ENCODE data around the gene CCDC169.

The CCDC169 gene

DNA sequence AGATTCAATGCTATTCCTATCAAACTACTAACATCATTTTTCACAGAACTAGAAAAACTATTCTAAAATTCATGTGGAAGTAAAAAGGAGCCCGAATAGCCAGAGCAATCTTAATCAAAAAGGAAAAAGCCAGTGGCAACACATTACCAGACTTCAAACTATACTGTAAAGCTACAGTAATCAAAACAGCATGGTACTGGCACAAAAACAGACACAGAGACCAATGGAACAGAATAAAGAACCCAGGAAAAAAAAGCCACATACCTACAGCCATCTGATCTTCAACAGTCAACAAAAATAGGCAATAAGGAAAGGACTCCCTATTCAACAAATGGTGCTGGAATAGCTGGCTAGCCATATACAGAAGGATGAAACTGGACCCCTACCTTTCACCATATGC, 72.9 kb downstream of the CCDC169 start:
- no peak overlapping the region for H3K4me3 ChIP-seq (ENCODE audit: low read depth in 1 of 2, low read length in 1 of 2)
- H3K27ac ChIP-seq: no peak overlapping the region
- no peaks in the 10 kb centered on the region for H3K27me3 ChIP-seq
- no peaks in the 10 kb centered on the region for H3K9me3 ChIP-seq
- TF ChIP-seq, protein P1, sequence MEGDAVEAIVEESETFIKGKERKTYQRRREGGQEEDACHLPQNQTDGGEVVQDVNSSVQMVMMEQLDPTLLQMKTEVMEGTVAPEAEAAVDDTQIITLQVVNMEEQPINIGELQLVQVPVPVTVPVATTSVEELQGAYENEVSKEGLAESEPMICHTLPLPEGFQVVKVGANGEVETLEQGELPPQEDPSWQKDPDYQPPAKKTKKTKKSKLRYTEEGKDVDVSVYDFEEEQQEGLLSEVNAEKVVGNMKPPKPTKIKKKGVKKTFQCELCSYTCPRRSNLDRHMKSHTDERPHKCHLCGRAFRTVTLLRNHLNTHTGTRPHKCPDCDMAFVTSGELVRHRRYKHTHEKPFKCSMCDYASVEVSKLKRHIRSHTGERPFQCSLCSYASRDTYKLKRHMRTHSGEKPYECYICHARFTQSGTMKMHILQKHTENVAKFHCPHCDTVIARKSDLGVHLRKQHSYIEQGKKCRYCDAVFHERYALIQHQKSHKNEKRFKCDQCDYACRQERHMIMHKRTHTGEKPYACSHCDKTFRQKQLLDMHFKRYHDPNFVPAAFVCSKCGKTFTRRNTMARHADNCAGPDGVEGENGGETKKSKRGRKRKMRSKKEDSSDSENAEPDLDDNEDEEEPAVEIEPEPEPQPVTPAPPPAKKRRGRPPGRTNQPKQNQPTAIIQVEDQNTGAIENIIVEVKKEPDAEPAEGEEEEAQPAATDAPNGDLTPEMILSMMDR (IDR thresholded peaks at IDR 0.05): no peak
- H3K36me3 ChIP-seq: no peaks in the 10 kb centered on the region
- H3K4me1 ChIP-seq (ENCODE audit: control insufficient read depth in 1 of 2, insufficient read depth in 1 of 2, low read depth in 1 of 2, low read length in 1 of 2): no peaks in the 10 kb centered on the region

DNA sequence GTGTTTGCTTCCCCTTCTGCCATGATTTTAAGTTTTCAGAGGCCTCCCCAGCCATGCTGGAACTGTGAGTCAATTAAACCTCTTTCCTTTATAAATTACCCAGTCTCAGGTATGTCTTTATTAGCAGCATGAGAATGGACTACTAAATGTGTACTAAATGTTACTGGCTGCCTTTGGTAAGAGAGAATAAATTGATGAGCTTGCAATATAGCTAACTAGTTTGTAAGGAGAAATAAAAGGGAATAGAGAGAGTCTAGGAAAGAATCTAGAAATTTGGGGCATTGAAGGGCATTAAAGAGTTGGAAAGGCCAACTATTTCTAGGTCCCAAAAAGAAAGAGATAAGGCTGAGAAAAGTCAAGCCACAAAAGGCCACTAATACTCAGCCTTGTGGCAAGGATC, 77.7 kb downstream of the CCDC169 start:
- Histone ChIP-seq H3K27me3 (no peaks in the 10 kb centered on the region), H3K9me3 (no peaks in the 10 kb centered on the region), H3K27ac (no peak overlapping the region), H3K36me3 (no peaks in the 10 kb centered on the region), H3K4me1 (ENCODE audit: control insufficient read depth in 1 of 2, insufficient read depth in 1 of 2, low read depth in 1 of 2, low read length in 1 of 2) (no peaks in the 10 kb centered on the region), H3K4me3 (ENCODE audit: low read depth in 1 of 2, low read length in 1 of 2) (no peak overlapping the region)
- TF ChIP-seq, protein P1 (IDR thresholded peaks at IDR 0.05): no peak

DNA sequence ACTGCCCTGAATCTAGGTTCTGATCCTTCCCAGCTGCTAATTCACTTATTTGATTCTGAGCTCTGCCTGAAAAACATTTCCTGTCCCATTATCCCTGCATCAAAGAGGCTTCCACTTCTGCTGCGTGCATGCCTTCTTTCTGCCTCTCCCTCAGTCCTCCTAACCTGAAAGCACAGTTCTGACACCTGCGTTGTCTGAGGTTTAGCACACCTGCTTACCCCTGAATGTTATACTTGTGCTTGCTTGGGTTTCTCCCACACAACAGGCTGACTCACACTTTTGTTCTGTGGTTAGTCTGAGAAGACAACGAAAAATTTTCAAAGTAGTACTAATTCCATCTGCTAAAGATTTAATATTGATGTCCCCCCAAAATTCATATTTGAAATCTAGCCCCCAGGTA, 80.2 kb downstream of the CCDC169 start:
- TF ChIP-seq, protein P1 (IDR thresholded peaks at IDR 0.05): no peak
- no peaks in the 10 kb centered on the region for H3K27me3 ChIP-seq
- H3K4me1 ChIP-seq (ENCODE audit: control insufficient read depth in 1 of 2, insufficient read depth in 1 of 2, low read depth in 1 of 2, low read length in 1 of 2): no peaks in the 10 kb centered on the region
- H3K27ac ChIP-seq: no peak overlapping the region
- no peaks in the 10 kb centered on the region for H3K36me3 ChIP-seq
- H3K9me3 ChIP-seq: no peaks in the 10 kb centered on the region
- H3K4me3 ChIP-seq (ENCODE audit: low read depth in 1 of 2, low read length in 1 of 2): no peak overlapping the region

DNA sequence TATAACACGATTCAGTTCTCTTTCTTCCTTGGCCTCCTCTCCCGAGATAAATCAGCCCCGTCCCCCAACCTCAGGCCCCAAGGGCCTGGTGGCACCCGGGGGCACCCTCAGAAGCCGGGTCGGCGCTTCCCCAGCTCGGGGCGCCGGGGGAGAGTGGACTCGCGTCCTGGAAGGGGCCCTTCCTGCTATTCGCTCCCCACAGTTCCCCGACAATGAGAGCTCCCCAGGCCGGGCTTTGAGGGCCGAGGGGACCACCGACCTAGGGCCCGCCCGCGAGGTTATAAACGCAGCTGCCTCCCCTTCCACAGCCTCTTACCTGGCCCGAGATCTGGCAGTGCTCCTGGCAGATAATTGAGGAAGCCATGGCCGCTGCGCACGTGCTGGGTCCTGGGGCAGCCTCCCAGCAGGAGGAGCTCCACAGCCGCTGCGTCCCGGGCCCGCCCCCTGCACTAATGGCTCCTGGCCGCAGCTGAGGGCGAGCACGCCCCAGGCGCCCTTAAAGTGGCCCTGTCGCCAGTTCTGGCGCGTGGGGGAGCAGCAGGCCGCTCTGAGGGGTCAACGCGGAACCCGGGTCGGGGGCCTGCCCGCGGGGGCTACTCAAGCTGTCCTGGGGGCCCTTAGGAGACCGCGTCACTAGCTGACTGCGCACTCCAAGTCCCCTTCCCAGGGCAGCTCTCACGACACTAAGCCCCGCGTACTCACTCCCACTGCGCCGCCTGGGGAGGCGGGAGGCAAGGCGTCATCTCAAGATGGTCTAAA, 83.3 kb downstream of the CCDC169 start, which contains the start of gene SOHLH2:
SOHLH2 (minus strand) TSS at position 394 of the 759 bp plus-strand sequence; CDS start at position 364, 30 bp downstream.
- H3K4me1 ChIP-seq (ENCODE audit: control insufficient read depth in 1 of 2, insufficient read depth in 1 of 2, low read depth in 1 of 2, low read length in 1 of 2): no peaks in the 10 kb centered on the region
- TF ChIP-seq, protein P1 (IDR thresholded peaks at IDR 0.05): no peak
- H3K27ac ChIP-seq: no peak within 1 kb of the TSS
- no peak within 1 kb of the TSS for H3K4me3 ChIP-seq (ENCODE audit: low read depth in 1 of 2, low read length in 1 of 2)
- no peaks in the 10 kb centered on the region for H3K27me3 ChIP-seq
- H3K36me3 ChIP-seq: no peaks in the 10 kb centered on the region
- no peaks in the 10 kb centered on the region for H3K9me3 ChIP-seq

DNA sequence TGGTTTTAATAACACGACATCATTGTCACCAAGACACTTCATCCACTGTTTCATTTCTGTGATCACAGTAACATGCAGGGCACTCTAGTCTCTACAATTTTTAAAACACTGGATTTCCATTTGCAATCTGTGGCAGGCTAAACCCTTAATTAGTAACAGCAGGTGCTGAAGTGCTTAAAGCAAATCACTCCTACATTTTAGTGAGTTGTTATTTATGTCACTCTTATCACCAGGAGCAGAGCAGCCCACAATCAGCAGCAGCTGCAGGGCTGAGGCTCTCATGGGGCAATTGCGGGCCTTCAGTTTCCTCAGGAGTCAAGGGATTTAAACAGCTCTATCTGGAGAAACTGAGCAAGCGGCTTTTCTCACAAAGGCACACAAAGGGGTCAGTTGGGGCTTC, 84.8 kb downstream of the CCDC169 start:
- Histone ChIP-seq H3K4me1 (ENCODE audit: control insufficient read depth in 1 of 2, insufficient read depth in 1 of 2, low read depth in 1 of 2, low read length in 1 of 2) (no peaks in the 10 kb centered on the region), H3K9me3 (no peaks in the 10 kb centered on the region), H3K27ac (no peak overlapping the region), H3K4me3 (ENCODE audit: low read depth in 1 of 2, low read length in 1 of 2) (no peak overlapping the region), H3K27me3 (no peaks in the 10 kb centered on the region), H3K36me3 (no peaks in the 10 kb centered on the region)
- TF ChIP-seq, protein P1 (IDR thresholded peaks at IDR 0.05): no peak

All from neutrophil (primary cell).